GM12878 (cell line): ENCODE measurements around the gene CNTN2. TPM values are rescaled to one million over a fixed set of nuclear protein-coding genes. Genes with fewer than 3 reads are reported as not detected.

ENCODE experiments used
- ASH2L ChIP-seq: fragments of 300-600, 200-600 bp; sonication (generic); IDR thresholded peaks from 2 replicates; pipeline ENCODE4 v1.6.1; 2017; ENCODE audit warnings: low read depth, mild to moderate bottlenecking, borderline replicate concordance
- ATF2 ChIP-seq: IDR thresholded peaks from 2 replicates; pipeline ENCODE4 v1.6.1; 2012; ENCODE audit warnings: low read length, inconsistent platforms
- BCLAF1 ChIP-seq: fragments of 450-650 bp; IDR thresholded peaks from 2 replicates; pipeline ENCODE4 v1.6.1; 2017; ENCODE audit warnings: antibody characterized with exemption, mild to moderate bottlenecking, moderate library complexity
- CBX3 ChIP-seq: fragments of 200-600 bp; sonication (generic); IDR thresholded peaks from 2 replicates; pipeline ENCODE4 v1.6.1; 2016; ENCODE audit warnings: low read depth, borderline replicate concordance
- CREB1 ChIP-seq: IDR thresholded peaks from 2 replicates; pipeline ENCODE4 v1.6.1; 2012; ENCODE audit warnings: low read depth, mild to moderate bottlenecking, inconsistent platforms
- HDAC2 ChIP-seq: fragments of 200-600 bp; sonication (generic); IDR thresholded peaks from 2 replicates; pipeline ENCODE4 v1.6.1; 2017
- HDGF ChIP-seq: fragments of 450-650 bp; IDR thresholded peaks from 2 replicates; pipeline ENCODE4 v1.6.1; 2016; ENCODE audit warnings: antibody characterized with exemption
- LARP7 ChIP-seq: fragments of 450-650 bp; IDR thresholded peaks from 2 replicates; pipeline ENCODE4 v1.6.1; 2017; ENCODE audit warnings: mild to moderate bottlenecking
- MTA2 ChIP-seq: fragments of 450-650 bp; IDR thresholded peaks from 2 replicates; pipeline ENCODE4 v1.6.1; 2016; ENCODE audit warnings: low read depth, mild to moderate bottlenecking, moderate library complexity
- NBN ChIP-seq: fragments of 450-650 bp; IDR thresholded peaks from 2 replicates; pipeline ENCODE4 v1.6.1; 2016
- NFIC ChIP-seq: IDR thresholded peaks from 2 replicates; pipeline ENCODE4 v1.6.1; 2012; ENCODE audit warnings: low read depth, mild to moderate bottlenecking, inconsistent platforms, low read length, moderate library complexity
- NFYA ChIP-seq: IDR thresholded peaks from 2 replicates; pipeline ENCODE4 v1.6.1; 2011; ENCODE audit warnings: low read depth, mild to moderate bottlenecking, low read length, improper control_type of control experiment, borderline replicate concordance
- NR2F1 ChIP-seq: fragments of 450-650 bp; conservative IDR thresholded peaks from 2 replicates; pipeline ENCODE4 v1.6.1; 2017; ENCODE audit warnings: mild to moderate bottlenecking
- POLR2AphosphoS5 ChIP-seq: IDR thresholded peaks from 2 replicates; pipeline ENCODE4 v1.6.1; 2011; ENCODE audit warnings: mild to moderate bottlenecking, low read length, inconsistent platforms
- RAD21 ChIP-seq: IDR thresholded peaks from 2 replicates; pipeline ENCODE4 v1.6.1; 2011; ENCODE audit warnings: mild to moderate bottlenecking, low read depth, low read length, moderate library complexity; ENCODE audit not compliant: insufficient read depth
- RAD51 ChIP-seq: fragments of 450-650 bp; IDR thresholded peaks from 2 replicates; pipeline ENCODE4 v1.6.1; 2016; ENCODE audit warnings: moderate library complexity, mild to moderate bottlenecking, inconsistent platforms
- RUNX3 ChIP-seq: IDR thresholded peaks from 2 replicates; pipeline ENCODE4 v1.6.1; 2012; ENCODE audit warnings: low read length, inconsistent platforms
- SIX5 ChIP-seq: IDR thresholded peaks from 2 replicates; pipeline ENCODE4 v1.6.1; 2011; ENCODE audit warnings: mild to moderate bottlenecking, low read depth, low read length, moderate library complexity; ENCODE audit not compliant: severe bottlenecking
- SMAD1 ChIP-seq: fragments of 450-650 bp; IDR thresholded peaks from 2 replicates; pipeline ENCODE4 v1.6.1; 2018; ENCODE audit warnings: mild to moderate bottlenecking, low read depth; ENCODE audit not compliant: partially characterized antibody
- SREBF1 ChIP-seq: IDR thresholded peaks from 2 replicates; pipeline ENCODE4 v1.6.1; 2012; ENCODE audit warnings: mild to moderate bottlenecking, low read length
- TCF3 ChIP-seq: IDR thresholded peaks from 2 replicates; pipeline ENCODE4 v1.6.1; 2012; ENCODE audit warnings: low read depth, mild to moderate bottlenecking, low read length, borderline replicate concordance; ENCODE audit not compliant: insufficient read depth
- WRNIP1 ChIP-seq: IDR thresholded peaks from 2 replicates; pipeline ENCODE4 v1.6.1; 2011; ENCODE audit warnings: low read depth, low read length, improper control_type of control experiment, borderline replicate concordance
- ZBED1 ChIP-seq: IDR thresholded peaks from 2 replicates; pipeline ENCODE4 v1.6.1; 2016; ENCODE audit warnings: borderline replicate concordance
- ZBTB11 ChIP-seq: fragments of 450-650 bp; formaldehyde crosslinking; IDR thresholded peaks from 2 replicates; pipeline ENCODE4 v1.5.0; 2022; ENCODE audit warnings: mild to moderate bottlenecking, missing genetic modification characterization
- ZNF274 ChIP-seq: IDR thresholded peaks from one replicate; pipeline ENCODE4 v1.8.0; 2011; ENCODE audit not compliant: insufficient read length, insufficient read depth
- ZNF622 ChIP-seq: fragments of 450-650 bp; IDR thresholded peaks from 2 replicates; pipeline ENCODE4 v1.6.1; 2017; ENCODE audit warnings: mild to moderate bottlenecking, inconsistent platforms
- polyA plus RNA-seq, 11 experiments: library from polyadenylated mRNA; depleted of rRNA in 4 of 11; unstranded in 6 of 11; stranded (reverse) in 5 of 11; fragments of >200 nt; fragmentation: Nextera tagmentation in 4 of 11; fragmentation: Illumina TruSeq in 1 of 11; extraction: Ambion mirVana in 4 of 11; extraction: Trizol in 1 of 11; gene quantifications; 1 replicate in 1 of 11; 2 replicates in 10 of 11; pipeline versions ENCODE4 v1.2.1 to v1.2.3, GENCODE V29; 2011 to 2016; ENCODE audit warnings: inconsistent platforms in 2 of 11, missing spikeins in 2 of 11, low read depth in 1 of 11
- total RNA-seq, 4 experiments: library from RNA; depleted of rRNA in 3 of 4; stranded (reverse); fragments of >200 nt in 3 of 4; fragmentation: Illumina TruSeq in 1 of 4; extraction: Trizol in 1 of 4; gene quantifications; 2 replicates each; pipeline versions ENCODE4 v1.2.1 to v1.2.3, GENCODE V29; 2013 to 2021

The CNTN2 gene
- total and polyA plus RNA-seq, 10 of the 15 experiments (the other 5 are each of a cell fraction or from before 2014, with no cell fraction given), result 0.03 TPM; not detected in 9

- TF ChIP-seq CBX3 (no peak), ASH2L (peak; percentile 87; the same call in 1 of the 2 replicates), SREBF1 (no peak), RAD21 (peak; percentile 55), ATF2 (peak; percentile 92), HDAC2 (no peak), BCLAF1 (no peak), HDGF (no peak), RAD51 (0 out of 2 replicates have a peak, but pooled peaks have one; percentile 56), CREB1 (peak; percentile 89), RUNX3 (peak; percentile 91), SMAD1 (peak; percentile 60), NFYA (no peak), ZBTB11 (CRISPR knock-in tag) (peak; percentile 99), ZNF622 (no peak), NR2F1 (peak; percentile 90), SIX5 (peak; percentile 80), POLR2AphosphoS5 (peak; percentile 99), MTA2 (peak; percentile 69), WRNIP1 (peak; percentile 100), TCF3 (peak; percentile 71; the same call in 1 of the 2 replicates), LARP7 (peak; percentile 87), NFIC (peak; percentile 80; the same call in 1 of the 2 replicates), NBN (peak; percentile 98), ZBED1 (peak; percentile 65; the same call in 1 of the 2 replicates), ZNF274 (no peak)
Measured at GRCh38 chr1:205121660-205122488, 78.9 kb downstream of the CNTN2 start, which contains the start of gene RBBP5 (continued).
